DMS 273 (cell line): ENCODE data around the gene DRGX.

Experiments used
- DNase-seq: peaks from one replicate; lab custom pipeline; 2025; ENCODE audit not compliant: unreplicated experiment; lab: John Stamatoyannopoulos, UW

The DRGX gene

GRCh38 chr10:49348593-49348992 is 47.3 kb downstream of the DRGX start:
- no peak for DNase-seq

DNA sequence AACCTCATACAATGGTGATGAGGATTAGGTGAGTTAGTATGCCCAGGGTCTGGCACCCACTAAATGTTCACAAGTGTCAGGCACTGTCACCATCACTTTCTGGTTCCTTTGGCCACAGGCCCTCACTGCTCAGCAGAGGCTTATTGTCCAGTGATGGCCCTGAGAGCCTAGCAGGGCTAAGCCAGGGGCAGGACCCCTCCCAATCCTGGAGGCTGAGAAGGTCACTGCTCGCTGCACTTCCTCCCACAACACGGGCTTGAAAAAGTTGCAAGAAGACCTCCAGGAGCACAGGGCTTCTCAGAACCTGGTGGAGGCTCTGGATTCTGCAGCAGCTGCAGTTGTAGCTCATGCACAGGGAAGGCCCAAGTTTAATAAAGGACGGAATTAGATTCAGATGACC is 48.1 kb downstream of the DRGX start:
- DNase-seq = no peak

- no peak for DNase-seq
Observed at GRCh38 chr10:49347342-49347741, 48.5 kb downstream of the DRGX start.

- DNase-seq = no peak
Observed at GRCh38 chr10:49344840-49345239, 51.0 kb downstream of the DRGX start.

DNA sequence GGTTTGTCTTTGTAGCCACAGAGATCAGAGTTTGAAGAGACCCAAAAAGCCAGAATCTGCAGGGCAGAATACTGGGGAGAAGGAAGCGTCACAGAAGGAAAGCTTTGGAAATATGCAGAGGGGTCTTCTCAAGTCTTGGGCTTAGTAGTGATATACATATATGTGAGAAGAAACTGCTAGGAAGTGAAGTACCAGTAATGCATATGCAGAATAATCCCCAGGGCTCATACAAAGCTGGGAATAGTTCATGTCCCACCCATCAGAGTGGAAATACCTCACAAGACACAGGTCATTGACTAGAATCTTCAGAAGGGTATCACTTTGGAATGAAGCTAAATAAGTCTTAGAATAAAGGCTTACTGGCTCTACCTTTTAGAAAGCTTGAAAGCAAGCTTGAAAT is 57.3 kb downstream of the DRGX start:
- DNase-seq = no peak

DNA sequence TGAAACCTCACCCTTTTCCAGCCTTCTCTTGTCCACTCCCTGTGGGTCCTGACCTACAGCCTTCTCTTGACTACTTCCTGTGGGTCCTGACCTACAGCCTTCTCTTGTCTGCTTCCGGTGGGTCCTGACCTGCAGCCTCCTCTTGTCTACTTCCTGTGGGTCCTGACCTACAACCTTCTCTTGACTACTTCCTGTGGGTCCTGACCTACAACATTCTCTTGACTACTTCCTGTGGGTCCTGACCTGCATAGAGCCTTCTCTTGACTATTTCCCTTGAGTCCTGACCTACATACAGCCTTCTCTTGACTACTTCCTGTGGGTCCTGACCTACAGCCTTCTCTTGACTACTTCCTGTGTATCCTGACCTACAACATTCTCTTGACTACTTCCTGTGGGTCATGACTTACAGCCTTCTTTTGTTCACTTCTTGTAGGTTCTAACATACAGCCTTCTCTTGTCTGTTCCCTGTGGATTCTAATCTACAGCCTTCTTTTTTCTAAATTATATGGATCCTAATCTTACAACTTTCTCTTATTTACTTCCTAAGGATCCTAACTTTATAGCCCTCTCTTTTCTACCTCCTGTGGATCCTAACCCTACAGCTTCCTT is 60.4 kb downstream of the DRGX start:
- no peak for DNase-seq

DNA sequence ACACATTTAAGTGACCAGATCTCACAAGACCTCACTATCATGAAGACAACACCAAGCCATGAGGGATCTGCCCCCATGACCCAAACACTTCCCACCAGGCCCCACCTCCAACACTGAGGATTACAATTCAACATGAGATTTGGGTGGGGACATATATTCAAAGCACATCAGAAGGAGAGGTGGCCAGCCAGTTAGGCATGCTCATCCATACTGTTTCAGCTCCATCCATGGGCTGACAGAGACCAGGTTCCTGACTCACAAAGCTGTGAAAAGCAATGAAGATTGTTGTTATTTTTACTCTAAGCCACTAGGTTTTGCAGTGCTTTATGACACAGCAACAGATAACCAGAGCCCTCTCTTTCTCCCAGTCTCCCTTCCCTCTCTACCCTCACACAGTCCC is 60.9 kb downstream of the DRGX start:
- DNase-seq = no peak

DNA sequence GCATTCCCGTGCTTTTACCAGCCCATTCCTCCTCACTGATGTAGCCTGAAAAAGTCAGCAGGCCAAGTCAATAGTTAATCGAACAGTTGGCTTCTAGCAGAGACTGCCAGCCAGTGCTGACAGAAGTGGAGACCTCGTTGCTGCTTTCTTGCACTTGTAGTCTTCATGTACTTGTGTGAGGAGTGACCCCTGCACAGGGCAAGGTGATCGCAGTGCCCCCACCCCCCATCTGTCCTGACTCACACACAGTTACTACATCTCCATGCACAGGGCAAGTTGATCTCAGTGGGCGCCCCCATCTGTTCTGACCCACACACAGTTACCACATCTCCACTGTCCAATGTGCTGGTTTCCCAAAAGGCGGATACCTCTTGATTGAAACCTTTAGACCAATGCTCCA is 62.7 kb downstream of the DRGX start:
- no peak for DNase-seq

DNA sequence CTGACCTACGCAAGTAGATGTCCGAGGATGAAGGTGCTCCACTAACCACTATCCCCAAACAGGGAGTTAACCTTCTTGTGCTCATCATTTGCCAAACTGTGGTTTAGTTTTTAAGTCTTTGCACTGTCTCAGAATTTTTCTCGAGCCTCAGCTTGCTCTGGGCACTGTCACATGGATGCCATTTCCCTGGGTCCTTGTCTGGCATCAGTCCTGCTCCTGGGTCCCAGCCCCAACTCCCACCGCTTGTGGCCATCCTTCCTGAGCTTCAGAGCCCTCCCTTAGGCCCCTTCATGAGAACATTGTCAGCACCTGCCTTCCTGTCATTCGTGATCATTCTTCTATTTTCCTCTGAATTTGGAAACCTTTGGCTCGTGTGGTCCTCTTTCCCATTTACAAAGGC is 63.1 kb downstream of the DRGX start:
- DNase-seq = no peak

DNA sequence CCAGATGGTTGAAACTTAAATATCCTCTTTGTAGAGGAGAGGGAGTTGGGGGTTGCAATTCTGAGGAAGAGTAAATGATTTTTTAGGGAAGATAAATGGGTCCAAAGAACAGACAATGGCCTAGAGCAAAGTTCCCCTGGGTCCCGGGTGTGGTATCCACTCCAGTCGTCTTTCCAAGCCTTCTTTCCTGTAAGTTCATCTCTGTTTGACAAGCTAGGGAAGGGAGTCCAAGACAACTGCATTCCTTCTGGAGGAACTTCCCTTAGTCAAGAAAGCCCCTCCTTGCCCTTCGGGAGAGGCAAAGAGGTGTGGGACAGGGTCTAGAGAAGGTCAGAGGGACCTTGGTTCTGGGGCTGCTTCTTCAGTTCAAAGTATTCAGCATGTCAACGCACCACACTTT is 63.6 kb downstream of the DRGX start:
- no peak for DNase-seq

DNA sequence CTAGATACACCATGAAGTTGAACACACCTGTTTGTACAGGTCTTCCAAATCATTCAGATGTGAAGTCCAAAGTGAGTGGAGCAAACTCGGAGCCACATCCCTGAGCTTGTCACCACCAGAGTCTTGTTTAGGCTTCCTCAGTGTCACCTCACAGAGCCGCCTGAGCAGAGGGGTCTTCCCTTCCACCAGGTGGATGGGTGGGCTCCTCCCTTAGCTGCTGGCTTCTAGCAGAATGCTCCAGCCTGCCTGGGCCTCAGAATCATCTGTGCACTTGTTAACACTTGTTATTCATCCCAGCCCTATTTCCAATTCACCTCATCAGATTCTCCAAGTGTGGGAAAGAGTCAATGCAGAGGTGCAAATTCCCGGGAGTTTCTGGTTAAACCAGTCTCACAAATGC is 64.5 kb downstream of the DRGX start:
- no peak for DNase-seq

- DNase-seq = no peak
Observed at GRCh38 chr10:49330127-49330665, 65.7 kb downstream of the DRGX start.

DNA sequence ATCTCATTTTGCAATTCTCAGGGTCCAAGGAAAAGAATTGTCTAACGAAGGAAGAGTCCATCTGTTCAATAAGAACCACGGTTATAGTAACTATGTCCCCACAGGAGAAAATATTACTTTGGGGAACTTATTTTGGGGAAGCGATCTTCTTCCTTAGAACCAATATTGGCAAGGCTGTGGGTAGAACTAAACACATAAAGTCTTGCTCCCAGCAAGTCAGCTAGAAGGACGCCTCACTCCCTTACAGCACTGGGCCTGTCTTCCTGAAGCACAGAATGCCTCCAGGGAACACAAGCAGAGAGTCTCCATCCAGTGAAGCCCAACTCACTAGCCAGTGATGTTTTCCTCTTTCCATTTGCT is 66.8 kb downstream of the DRGX start:
- no peak for DNase-seq

DNA sequence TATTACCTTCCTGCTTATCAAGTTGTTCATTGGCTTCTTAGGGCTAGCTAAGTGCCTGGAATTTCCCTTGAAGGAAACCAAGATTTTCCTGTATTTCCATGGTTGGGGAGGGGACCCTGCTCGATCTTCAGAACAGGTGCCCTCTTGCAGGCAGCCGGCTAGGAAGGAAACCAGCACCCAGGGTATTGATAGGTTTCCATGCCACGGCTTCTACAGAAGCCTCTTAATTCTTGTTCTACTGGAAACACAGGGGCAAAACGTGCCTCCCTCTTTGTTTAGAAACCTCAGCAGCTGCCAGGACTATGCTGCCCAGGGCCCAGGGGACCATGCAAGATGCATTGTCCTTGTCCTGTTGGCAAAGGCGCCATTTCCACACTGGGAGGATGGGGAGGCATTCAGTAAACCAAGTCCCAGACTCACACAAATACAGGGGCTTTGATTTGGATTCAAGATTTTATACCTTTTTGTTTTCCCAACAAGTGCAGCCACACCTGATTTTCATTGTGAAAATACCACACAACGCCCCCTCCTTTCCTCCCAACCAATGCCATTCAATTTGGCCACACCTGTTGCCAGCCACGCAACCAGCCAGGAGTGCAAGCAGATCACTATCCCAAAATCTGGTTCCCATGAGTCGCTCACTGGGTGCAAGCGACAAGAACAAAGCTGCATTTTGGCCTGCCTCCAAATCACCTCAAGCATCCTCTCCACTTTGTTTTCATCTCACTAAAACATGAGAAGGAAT is 67.3 kb downstream of the DRGX start:
- no peak for DNase-seq

- DNase-seq = no peak
Observed at GRCh38 chr10:49327036-49327813, 68.7 kb downstream of the DRGX start.

DNA sequence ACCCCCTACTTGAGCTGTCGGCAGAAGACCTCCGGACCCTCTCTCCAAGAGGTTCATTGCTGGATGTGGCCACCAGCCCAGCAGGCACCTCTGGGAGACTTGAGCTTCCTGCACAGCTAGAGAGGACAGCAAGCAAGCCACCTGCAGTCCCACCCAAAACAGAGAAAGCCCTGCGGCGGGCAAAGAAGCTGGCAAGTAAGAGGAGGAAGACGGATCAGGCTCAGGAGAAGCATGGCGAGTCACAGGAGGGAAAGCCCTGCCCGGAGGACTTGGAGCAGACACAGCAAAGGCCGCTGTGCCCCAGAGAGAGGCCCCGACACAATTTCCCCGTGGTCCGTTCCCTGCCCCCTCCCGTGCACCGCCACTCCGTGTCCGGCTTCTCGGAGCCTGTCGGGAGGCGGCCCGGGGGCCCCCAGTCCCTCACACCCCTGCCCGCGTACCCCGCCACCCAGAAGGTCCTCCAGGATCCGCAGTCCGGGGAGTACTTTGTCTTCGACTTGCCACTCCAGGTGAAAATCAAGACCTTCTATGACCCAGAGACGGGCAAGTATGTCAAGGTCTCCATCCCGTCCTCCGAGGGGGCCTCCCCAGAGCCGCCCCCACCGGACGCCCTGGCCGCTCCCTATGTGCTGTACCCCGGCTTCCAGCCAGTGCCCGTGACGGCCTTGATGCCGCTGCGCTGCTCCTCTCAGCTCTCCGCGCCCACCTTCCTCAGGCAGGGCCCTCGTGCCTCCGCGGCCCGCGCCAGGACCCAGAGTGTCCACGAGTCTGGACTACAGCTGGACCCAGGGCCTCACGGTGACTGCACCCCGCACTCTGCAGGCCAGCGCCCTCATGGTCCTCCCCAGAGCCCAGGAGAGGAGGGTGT is 69.7 kb downstream of the DRGX start:
- DNase-seq = no peak

DNA sequence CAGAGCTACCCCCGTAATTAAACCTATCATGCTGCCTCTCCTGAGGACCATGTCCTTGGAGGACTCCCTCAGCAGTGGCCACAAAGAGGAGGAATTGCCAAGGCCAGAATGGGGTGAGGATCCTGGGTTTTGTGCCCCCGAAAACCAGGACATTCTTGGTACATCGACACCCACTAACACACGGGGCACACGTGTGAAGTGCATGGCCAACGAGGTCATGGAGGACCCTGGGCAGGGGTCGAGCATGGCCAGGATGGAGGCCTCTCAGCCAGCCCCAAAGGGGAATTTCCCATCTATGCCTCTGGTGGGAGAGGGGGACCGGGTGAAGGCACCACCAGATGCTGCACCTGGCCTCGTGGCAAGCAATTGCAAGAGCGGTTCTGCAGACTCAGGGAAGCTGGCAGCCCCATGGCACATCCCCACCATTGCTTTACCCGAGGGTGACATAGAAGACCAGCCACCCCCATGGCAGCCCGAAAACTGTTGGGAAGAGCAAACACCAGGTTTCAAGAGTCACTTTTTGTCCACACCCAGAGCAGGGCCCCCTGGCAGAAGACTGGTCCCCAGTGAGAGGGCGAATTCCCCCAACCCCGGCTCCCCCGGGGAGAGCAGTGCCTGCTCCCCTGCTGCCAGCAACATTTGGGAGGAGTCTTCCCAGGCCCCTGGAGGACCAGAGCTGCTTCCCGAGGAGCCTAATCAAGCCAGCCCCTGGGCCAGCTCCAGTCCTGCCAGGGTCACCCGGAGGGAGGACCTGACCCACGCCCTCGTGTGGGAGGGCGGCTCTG is 70.6 kb downstream of the DRGX start:
- DNase-seq = no peak

DNA sequence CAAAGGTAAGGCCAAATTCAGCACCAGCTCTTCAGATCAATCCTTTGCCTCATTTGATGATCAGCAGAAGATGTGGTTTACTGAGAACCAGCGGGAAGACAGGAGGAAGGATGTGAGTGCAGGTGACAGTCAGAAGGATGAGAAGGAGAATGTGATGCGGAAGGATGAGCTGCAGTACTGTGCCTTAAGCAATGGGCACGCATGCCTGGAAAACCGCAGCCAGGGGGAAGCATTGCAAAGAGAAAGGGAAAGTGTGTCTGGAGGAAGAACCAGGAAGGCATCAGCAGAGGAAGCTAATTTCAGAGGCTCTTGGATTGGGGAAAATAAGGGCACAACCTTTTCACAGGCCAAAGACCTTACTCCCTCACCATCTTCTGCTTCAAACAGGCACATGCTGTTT is 71.2 kb downstream of the DRGX start:
- peak; percentile 24 for DNase-seq

DNA sequence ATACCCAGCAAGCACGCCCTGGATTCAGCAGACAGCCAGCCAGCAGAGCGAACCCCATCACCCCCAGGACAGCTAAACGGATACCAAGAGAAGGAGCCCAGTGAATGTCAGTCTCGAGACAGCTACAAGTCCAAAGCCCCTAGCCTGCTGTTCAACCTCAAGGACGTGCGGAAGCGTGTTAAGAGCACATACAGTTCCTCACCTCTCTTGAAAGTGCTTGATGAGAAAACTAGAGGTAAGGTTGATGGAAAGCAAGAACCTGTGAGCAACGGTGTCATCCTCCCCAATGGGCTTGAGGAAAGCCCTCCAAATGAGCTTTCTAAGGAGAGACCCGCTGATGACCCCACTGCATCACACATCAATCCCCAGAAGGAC is 72.0 kb downstream of the DRGX start:
- no peak for DNase-seq

DNA sequence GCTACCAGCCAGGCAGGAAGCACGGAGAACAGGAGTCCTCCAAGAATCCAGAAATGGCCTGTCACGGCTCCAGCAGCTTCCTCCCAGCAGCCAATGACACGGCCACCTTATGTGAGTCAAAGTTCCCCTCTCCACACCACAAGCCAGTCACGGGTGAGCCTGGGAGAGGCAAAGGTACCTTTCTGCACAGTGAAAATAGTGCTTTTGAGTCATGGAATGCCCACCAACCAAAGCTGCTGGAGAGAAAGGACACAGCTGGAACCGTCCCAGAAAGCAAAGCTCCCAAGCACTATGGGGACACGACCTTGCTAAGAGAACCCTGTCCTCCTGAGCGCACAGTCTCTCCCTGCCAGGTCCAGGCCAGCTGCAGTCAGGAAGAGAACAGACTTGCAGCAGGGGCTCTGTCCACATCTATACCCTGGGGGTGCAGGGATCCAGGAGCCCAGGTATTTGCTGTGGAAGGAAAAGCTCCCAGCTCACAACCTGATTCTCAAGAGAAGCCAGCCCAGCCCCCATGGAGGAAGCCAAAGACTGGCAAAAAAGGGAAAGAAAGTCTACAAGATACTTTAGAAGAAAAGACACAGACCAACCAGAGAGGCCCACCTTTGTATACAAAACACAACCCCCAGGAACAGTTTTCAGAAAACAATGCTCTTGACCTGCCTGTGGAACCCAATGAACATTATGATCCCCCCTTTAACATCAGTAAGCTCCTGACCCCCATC is 72.6 kb downstream of the DRGX start:
- no peak for DNase-seq
